Measurements from ENCODE around the gene SLAMF9. TPM values are rescaled to one million over a fixed set of nuclear protein-coding genes. Genes with fewer than 3 reads are reported as not detected.

Gene SLAMF9
- total RNA-seq, 4 donors from 2014 or later: not detected

DNA sequence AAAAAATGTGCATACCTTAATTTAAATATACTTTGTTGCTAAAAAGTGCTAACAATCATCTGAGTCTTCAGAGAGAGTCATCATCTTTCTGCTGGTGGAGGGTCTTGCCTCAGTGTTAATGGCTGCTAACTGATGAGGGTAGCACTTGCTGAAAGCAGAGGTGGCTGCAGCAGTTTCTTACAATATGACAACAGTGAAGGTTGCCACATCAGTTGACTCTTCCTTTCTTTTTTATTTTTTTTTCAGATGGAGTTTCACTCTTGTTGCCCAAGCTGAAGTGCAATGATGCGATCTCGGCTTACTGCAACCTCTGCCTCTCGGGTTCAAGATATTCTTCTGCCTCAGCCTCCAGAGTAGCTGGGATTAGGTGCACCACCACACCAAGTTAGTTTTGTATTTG, 51.5 kb downstream of the SLAMF9 start:
- H3K27ac ChIP-seq: no peak overlapping the region
- 98% methylated on average over 3 of the region's 3 CpGs for WGBS, 2 donors
- H3K36me3 ChIP-seq: no peaks in the 10 kb centered on the region
- H3K9me3 ChIP-seq: no peaks in the 10 kb centered on the region
- intact Hi-C loops (cut with DNase I): no loop called here
- no peak for DNase-seq
- H3K4me1 ChIP-seq: peaks cover 15 to 18% of the 10 kb centered on the region in 2 donors
- H3K4me3 ChIP-seq (replicated peaks in 1 of 3): no peak overlapping the region
- no peaks in the 10 kb centered on the region for H3K27me3 ChIP-seq
- TF ChIP-seq POLR2A (IDR thresholded peaks at IDR 0.05): no peak
- TF ChIP-seq, protein P1, sequence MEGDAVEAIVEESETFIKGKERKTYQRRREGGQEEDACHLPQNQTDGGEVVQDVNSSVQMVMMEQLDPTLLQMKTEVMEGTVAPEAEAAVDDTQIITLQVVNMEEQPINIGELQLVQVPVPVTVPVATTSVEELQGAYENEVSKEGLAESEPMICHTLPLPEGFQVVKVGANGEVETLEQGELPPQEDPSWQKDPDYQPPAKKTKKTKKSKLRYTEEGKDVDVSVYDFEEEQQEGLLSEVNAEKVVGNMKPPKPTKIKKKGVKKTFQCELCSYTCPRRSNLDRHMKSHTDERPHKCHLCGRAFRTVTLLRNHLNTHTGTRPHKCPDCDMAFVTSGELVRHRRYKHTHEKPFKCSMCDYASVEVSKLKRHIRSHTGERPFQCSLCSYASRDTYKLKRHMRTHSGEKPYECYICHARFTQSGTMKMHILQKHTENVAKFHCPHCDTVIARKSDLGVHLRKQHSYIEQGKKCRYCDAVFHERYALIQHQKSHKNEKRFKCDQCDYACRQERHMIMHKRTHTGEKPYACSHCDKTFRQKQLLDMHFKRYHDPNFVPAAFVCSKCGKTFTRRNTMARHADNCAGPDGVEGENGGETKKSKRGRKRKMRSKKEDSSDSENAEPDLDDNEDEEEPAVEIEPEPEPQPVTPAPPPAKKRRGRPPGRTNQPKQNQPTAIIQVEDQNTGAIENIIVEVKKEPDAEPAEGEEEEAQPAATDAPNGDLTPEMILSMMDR (IDR thresholded peaks at IDR 0.05): no peak

Other genes with a start within 250 kb of the SLAMF9 start
- gene CRP, start 239.6 kb downstream of the SLAMF9 start, total RNA-seq: not detected
- gene DUSP23, start 173.3 kb downstream of the SLAMF9 start, total RNA-seq: 100 to 1,000 TPM in 2 of 4 donors, 10 to 100 TPM in 2; 97.3 to 183 (median 99.9) TPM
- 1 to 10 TPM in 1 of 4 donors, under 1 TPM in 1, not detected in 2; 0.71 to 1.1 TPM for gene FCRL6, start 151.9 kb downstream of the SLAMF9 start, total RNA-seq
- 1 to 10 TPM; 1.6 to 6.3 (median 2.1) TPM for gene SLAMF8, start 127.4 kb downstream of the SLAMF9 start, total RNA-seq
- under 1 TPM in 1 of 4 donors, not detected in 3; 0.11 TPM for gene VSIG8, start 91.6 kb downstream of the SLAMF9 start, total RNA-seq
- under 1 TPM in 2 of 4 donors, not detected in 2; 0.56 to 0.94 TPM for gene CFAP45, start 54.1 kb downstream of the SLAMF9 start, total RNA-seq
- 100 to 1,000 TPM; 104 to 170 (median 151) TPM for gene TAGLN2, start 28.7 kb downstream of the SLAMF9 start, total RNA-seq
- gene IGSF9, start 8.6 kb downstream of the SLAMF9 start, total RNA-seq: 1 to 10 TPM in 3 of 4 donors, under 1 TPM in 1; 0.71 to 1.9 (median 1.4) TPM
- 1 to 10 TPM; 6.7 to 10.0 (median 7.4) TPM for gene PIGM, start 77.8 kb upstream of the SLAMF9 start, total RNA-seq
- gene KCNJ10, start 115.9 kb upstream of the SLAMF9 start, total RNA-seq: under 1 TPM in 3 of 4 donors, not detected in 1; 0.13 to 0.45 (median 0.33) TPM
- gene KCNJ9, start 127.3 kb upstream of the SLAMF9 start, total RNA-seq: not detected
- 10 to 100 TPM; 24.3 to 36.5 (median 28.2) TPM for gene IGSF8, start 144.4 kb upstream of the SLAMF9 start, total RNA-seq
- 1 to 10 TPM; 1.1 to 4.2 (median 2.6) TPM for gene ATP1A2, start 161.5 kb upstream of the SLAMF9 start, total RNA-seq
- not detected for gene ATP1A4, start 197.4 kb upstream of the SLAMF9 start, total RNA-seq
- not detected for gene CASQ1, start 236.3 kb upstream of the SLAMF9 start, total RNA-seq

Measured in thyroid gland (tissue), 4 donors.